Kidney epithelial cell (primary cell): Measurements from ENCODE around the gene ADGRF1. TPM values are rescaled to one million over a fixed set of nuclear protein-coding genes. Genes with fewer than 3 reads are reported as not detected.

Experiments
- DNase-seq: peaks from one replicate; pipeline ENCODE4 v3.0.0-alpha.2; 2010; ENCODE audit warnings: low read depth
- H3K27me3 ChIP-seq: 2 replicates; pipeline ENCODE4 v1.6.0; 2011; ENCODE audit warnings: low read length; ENCODE audit not compliant: control insufficient read depth, insufficient read depth
- H3K36me3 ChIP-seq: 2 replicates; pipeline ENCODE4 v1.5.1; 2011; ENCODE audit warnings: low read length; ENCODE audit not compliant: control insufficient read depth, insufficient read depth
- H3K4me3 ChIP-seq: 2 replicates; pipeline ENCODE4 v1.5.1; 2011; ENCODE audit warnings: low read depth, mild to moderate bottlenecking, control low read depth, low read length
- total RNA-seq: library from RNA; depleted of rRNA; stranded (reverse); fragments of >200 nt; gene quantifications from 2 replicates; pipeline ENCODE4 v1.2.3, GENCODE V29; 2015
- TF ChIP-seq, protein P1 (sequence below): IDR thresholded peaks from 2 replicates; pipeline ENCODE4 v1.5.1; 2011; ENCODE audit warnings: mild to moderate bottlenecking, moderate library complexity, low read length, control low read depth, inconsistent platforms; ENCODE audit not compliant: insufficient read depth, poor library complexity, severe bottlenecking

ADGRF1 gene
- total RNA-seq, 1 donor from 2014 or later = 5.3 TPM

DNA sequence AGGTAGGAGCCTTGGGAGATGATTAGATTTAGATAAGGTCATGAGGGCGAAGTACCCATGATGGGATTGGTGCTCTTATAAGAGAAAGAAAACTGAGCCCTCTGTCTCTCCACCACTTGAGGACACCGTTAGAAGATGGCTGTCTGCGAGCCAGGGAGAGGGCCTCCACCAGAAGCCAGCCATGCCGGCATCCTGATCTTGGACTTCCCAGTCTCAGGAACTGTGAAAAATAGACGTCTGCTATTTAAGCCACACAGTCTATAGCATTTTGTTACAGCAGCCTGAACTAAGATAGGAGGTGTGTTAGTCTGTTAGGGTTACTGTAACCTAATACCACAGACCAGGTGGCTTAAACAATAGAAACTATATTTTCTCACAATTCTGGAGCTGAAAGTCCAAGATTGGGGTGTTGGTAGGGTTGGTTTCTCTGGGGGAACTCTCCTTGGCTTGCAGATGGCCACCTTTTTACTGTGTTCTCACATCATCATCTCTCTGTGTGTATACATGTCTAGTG lies 38.0 kb upstream of the ADGRF1 start:
- DNase-seq = no peak
- H3K36me3 ChIP-seq = no peaks in the 10 kb centered on the region
- H3K4me3 ChIP-seq = no peak overlapping the region
- H3K27me3 ChIP-seq = no peaks in the 10 kb centered on the region
- TF ChIP-seq, protein P1, sequence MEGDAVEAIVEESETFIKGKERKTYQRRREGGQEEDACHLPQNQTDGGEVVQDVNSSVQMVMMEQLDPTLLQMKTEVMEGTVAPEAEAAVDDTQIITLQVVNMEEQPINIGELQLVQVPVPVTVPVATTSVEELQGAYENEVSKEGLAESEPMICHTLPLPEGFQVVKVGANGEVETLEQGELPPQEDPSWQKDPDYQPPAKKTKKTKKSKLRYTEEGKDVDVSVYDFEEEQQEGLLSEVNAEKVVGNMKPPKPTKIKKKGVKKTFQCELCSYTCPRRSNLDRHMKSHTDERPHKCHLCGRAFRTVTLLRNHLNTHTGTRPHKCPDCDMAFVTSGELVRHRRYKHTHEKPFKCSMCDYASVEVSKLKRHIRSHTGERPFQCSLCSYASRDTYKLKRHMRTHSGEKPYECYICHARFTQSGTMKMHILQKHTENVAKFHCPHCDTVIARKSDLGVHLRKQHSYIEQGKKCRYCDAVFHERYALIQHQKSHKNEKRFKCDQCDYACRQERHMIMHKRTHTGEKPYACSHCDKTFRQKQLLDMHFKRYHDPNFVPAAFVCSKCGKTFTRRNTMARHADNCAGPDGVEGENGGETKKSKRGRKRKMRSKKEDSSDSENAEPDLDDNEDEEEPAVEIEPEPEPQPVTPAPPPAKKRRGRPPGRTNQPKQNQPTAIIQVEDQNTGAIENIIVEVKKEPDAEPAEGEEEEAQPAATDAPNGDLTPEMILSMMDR = no peak

DNA sequence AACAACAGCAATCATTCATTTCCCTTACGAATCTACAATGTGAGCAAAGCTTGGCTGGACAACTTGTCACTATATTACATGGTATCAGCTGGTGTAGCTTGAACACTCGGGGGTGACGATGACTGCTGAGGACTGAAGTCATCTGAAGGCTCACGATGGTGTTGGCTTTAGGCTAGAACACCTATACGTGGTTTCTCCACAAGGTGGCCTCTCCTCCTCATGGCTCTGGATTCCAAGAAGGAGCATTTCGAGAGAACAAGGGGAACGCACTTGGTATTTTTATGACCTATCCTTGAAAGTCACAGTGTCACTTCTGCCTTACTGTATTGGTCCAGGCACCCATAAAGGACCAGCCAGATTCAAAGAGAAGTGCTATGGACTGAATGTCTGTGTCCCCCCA lies 37.5 kb upstream of the ADGRF1 start:
- TF ChIP-seq, protein P1 = no peak
- Histone ChIP-seq H3K27me3 (no peaks in the 10 kb centered on the region), H3K4me3 (no peak overlapping the region)

DNA sequence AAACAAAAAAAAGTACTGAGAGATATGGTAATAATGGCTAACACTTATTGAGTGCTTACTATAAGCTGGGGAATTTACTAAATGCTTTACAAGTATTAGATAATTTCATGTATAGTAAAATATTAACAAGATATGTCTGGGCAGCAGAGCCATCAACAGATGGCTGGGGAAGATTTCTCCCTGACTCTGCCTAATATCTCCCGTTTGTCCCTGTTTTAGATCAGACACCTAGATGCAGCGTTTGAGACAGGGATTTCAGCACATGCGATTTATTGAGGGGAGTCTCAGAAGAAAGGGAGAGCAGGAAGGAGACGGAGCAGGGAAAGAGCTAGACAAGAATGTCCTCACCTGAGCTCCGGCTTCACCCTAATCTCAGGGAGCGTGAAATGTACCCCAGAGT lies 36.9 kb upstream of the ADGRF1 start:
- no peaks in the 10 kb centered on the region for H3K36me3 ChIP-seq
- no peak overlapping the region for H3K4me3 ChIP-seq
- TF ChIP-seq, protein P1 = no peak
- DNase-seq = no peak
- H3K27me3 ChIP-seq = no peaks in the 10 kb centered on the region

More for the DNA sequence above, 37.5 kb upstream of the ADGRF1 start:
- H3K36me3 ChIP-seq = no peaks in the 10 kb centered on the region
- DNase-seq = no peak

DNA sequence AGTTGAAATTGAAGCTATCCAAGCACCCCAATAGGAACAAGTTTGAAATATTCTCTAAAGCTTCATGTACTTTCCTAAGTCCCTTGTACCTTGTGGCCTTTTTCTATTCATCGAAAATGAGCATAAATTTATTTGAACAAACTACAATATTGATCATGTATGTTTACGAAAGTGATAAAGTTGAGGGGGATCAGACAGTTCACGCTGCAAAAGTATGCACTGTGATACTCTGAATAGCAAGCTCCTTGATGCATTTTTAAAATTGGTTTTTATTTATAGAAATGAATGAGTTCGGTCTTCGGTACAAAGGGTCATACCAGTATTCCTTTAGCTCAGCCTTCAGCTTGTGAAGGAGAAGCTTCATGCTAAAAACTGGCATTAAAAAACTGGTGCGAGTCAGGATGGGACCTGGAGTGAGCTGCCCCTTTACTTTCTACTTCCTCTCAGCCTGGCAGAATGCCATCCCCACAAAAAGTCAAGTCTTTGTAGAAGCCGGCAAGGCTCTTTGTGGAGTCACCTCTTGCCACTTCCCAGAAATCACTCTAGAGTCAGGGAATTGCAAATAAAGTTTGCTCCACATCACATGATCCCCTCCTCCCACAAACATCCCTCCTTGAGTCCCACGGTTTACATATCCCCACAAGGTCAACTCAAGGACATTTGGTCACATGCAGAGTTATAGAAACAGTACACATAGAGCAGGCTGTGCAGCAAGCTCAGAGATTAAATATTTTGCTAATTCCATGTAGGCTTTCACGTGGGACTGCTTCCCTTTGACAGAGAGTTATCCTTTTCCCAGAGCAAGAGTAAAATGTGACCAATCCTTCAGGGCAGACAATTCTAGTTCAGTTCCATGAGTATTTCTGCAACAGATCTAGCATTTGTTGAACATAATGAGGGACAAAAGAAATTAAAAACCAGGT lies 34.6 kb upstream of the ADGRF1 start:
- H3K4me3 ChIP-seq = no peak overlapping the region
- TF ChIP-seq, protein P1 = no peak
- no peaks in the 10 kb centered on the region for H3K27me3 ChIP-seq
- no peaks in the 10 kb centered on the region for H3K36me3 ChIP-seq
- DNase-seq = peak; percentile 16

DNA sequence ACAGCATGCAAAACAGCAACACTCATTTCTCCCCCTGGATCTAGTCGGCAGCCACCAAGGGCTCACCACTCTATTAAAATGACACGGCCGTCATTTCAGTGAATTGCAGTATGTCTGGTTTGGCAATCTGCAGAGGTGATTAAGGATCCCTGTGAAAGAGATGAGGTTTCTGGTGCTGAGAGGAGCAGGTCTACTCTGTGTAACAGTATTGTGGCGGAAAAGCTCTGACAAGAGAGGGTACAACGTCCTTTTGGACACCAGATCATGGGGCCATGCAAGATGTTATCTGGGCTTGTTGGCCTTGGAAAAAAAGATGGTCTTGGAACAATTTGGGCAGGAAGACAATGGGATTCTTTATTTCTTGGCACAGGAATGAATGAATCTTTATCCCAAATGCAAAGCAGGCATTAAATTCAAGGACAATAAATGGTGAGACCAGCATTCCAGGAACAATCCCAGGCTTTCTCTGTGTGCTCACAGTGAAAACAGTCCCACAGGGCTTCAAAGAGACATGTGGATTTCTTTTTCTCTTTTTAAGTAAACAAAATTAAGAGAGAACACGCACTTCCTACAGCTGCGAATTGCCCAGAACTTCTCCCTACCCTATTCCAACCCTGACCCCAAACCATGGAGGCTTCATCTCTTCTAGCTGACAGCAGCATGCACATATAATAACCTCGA lies 33.7 kb upstream of the ADGRF1 start:
- DNase-seq = no peak
- TF ChIP-seq, protein P1 = no peak
- Histone ChIP-seq H3K4me3 (no peak overlapping the region), H3K36me3 (no peaks in the 10 kb centered on the region), H3K27me3 (no peaks in the 10 kb centered on the region)
